Endothelial cell of umbilical vein (primary cell): ENCODE measurements around the gene DLGAP4.

ENCODE experiments used
- CTCF ChIP-seq, 2 donors: IDR thresholded peaks; 1 replicate in 1 of 2; 2 replicates in 1 of 2; pipeline ENCODE4 v1.5.1; 2011; ENCODE audit warnings: low read length in 2 of 2, mild to moderate bottlenecking in 2 of 2, moderate library complexity in 2 of 2, control low read depth in 1 of 2, inconsistent platforms in 1 of 2, low read depth in 1 of 2; ENCODE audit not compliant: insufficient read depth in 1 of 2; ENCODE audit errors: extremely low read depth in 1 of 2
- MAX ChIP-seq: IDR thresholded peaks from 2 replicates; pipeline ENCODE4 v1.6.1; 2011; ENCODE audit not compliant: insufficient read depth, insufficient read length
- POLR2A ChIP-seq: IDR thresholded peaks from 2 replicates; pipeline ENCODE4 v1.6.1; 2012; ENCODE audit warnings: low read depth, mild to moderate bottlenecking, control low read depth, low read length
- POLR2AphosphoS5 ChIP-seq: IDR thresholded peaks from 2 replicates; pipeline ENCODE4 v1.6.1; 2012; ENCODE audit warnings: low read depth, mild to moderate bottlenecking, control low read depth, low read length, moderate library complexity; ENCODE audit not compliant: insufficient read depth

- TF ChIP-seq POLR2AphosphoS5, result no peak
- TF ChIP-seq CTCF (IDR thresholded peaks at IDR 0.05; ENCODE audit: extremely low read depth in 1 of 2, insufficient read depth in 1 of 2, low read depth in 1 of 2, low read length in 2 of 2), result no peak
- TF ChIP-seq POLR2A, result no peak
- no peak for TF ChIP-seq MAX
Observed at GRCh38 chr20:36360429-36360828, 54.3 kb downstream of the DLGAP4 start.
